ENCODE measurements around the gene CYP2W1.

GRCh38 chr7:1018334-1018695 lies 35.3 kb downstream of the CYP2W1 start:
- TF ChIP-seq POLR2AphosphoS5 (IDR thresholded peaks at IDR 0.05; ENCODE audit: borderline replicate concordance, low read depth, low read length), result no peak
- no peak for TF ChIP-seq EZH2 (IDR thresholded peaks at IDR 0.05)

Measured in SK-N-MC (cell line).